C4-2B (cell line): Measurements from ENCODE around the gene DAPK1.
A peak's percentile ranks its signal among the peaks of the same experiment; 100 is the strongest.

Experiments used
- H3K27ac ChIP-seq: fragments of 450-650 bp; 2 replicates; pipeline ENCODE4 v1.5.1; 2017
- CTCF ChIP-seq: fragments of 450-650 bp; conservative IDR thresholded peaks from 2 replicates; pipeline ENCODE4 v1.5.1; 2017; ENCODE audit warnings: mild to moderate bottlenecking
- ZFX ChIP-seq: fragments of 450-650 bp; IDR thresholded peaks from 2 replicates; pipeline ENCODE4 v1.6.1; 2017

Gene DAPK1

GRCh38 chr9:87498811-87499360, 1.2 kb downstream of the DAPK1 start:
- no peak overlapping the region; the same call in 1 of the 2 replicates for H3K27ac ChIP-seq
- TF ChIP-seq CTCF (no peak), ZFX (no peak)

GRCh38 chr9:87499424-87500017, 1.9 kb downstream of the DAPK1 start:
- no peak overlapping the region for H3K27ac ChIP-seq

GRCh38 chr9:87500491-87501270, 3.0 kb downstream of the DAPK1 start:
- H3K27ac ChIP-seq: peak overlapping the region; percentile 51; the same call in 1 of the 2 replicates

More at GRCh38 chr9:87499424-87500017, 1.9 kb downstream of the DAPK1 start:
- TF ChIP-seq CTCF (no peak), ZFX (no peak)

GRCh38 chr9:87501271-87501656, 3.6 kb downstream of the DAPK1 start:
- peak overlapping the region; percentile 51; the same call in 1 of the 2 replicates for H3K27ac ChIP-seq

More at GRCh38 chr9:87500491-87501270, 3.0 kb downstream of the DAPK1 start:
- TF ChIP-seq ZFX (no peak), CTCF (no peak)

GRCh38 chr9:87501806-87502205, 4.1 kb downstream of the DAPK1 start:
- no peak for TF ChIP-seq CTCF
- TF ChIP-seq ZFX: no peak
- peak overlapping the region; percentile 45; the same call in 1 of the 2 replicates for H3K27ac ChIP-seq

- no peak for TF ChIP-seq ZFX
- TF ChIP-seq CTCF: no peak
- H3K27ac ChIP-seq: peak overlapping the region; percentile 45
Observed at GRCh38 chr9:87502391-87503221, 4.9 kb downstream of the DAPK1 start.

- no peak for TF ChIP-seq ZFX
- TF ChIP-seq CTCF: no peak
- H3K27ac ChIP-seq: no peak overlapping the region
Observed at GRCh38 chr9:87503430-87503829, 5.8 kb downstream of the DAPK1 start.
